ENCODE results near the gene AZU1. TPM values are rescaled to one million over a fixed set of nuclear protein-coding genes. Genes with fewer than 3 reads are reported as not detected.

AZU1 gene
- total RNA-seq, 1 experiment from 2014 or later = not detected

DNA sequence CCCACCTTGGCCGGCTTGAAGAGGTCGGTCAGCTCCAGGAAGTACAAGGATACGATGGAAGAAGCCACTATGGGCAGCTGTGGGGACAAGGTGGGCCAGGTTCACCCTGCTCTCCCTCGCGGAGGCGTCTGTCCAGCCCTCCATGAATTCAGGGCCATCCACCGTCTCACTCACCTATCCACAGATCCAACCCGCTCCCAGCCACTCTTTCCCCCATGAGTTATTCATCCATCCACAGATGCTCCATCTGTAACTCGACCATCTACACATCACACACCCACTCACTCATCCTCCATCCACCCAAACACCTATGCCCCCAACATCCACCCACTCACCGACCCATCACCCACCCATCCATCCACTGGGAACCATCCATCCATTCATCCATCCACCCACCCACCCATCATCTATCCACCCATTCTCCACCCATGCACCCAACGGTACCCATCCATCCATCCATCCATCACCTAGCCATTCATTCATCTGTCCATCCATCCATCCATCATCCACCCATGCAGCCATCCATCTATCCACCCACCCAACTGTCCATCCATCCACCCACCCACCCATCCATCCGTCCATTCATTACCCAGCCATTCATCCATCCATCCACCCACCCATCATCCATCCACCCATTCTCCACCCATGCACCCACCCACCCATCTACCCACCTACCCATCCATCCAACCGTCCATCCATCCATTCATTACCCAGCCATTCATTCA is 11.7 kb upstream of the AZU1 start:
- ChIA-PET RAD21 (ENCODE audit: low non-redundant PET in 1 of 2, low total read pairs in 2 of 2, uncharacterized antibody in 2 of 2, unreplicated experiment in 2 of 2) (no interaction called here), CTCF (no interaction called here), POLR2A (no interaction called here)
- DNase-seq (ENCODE audit: low read depth, low spot score) (no peak), ATAC-seq (no peak)
- Histone ChIP-seq H3K79me2 (ENCODE audit: insufficient read depth, low read length) (peaks cover 5% of the 10 kb centered on the region; the same call in 1 of the 2 replicates), H3K9me2 (ENCODE audit: insufficient read depth) (no peaks in the 10 kb centered on the region), H3K27ac (ENCODE audit: low read depth, low read length) (no peak overlapping the region), H2AFZ (ENCODE audit: low read depth, low read length, poor library complexity, severe bottlenecking) (no peak overlapping the region), H3K9me3 (ENCODE audit: control insufficient read depth in 1 of 2, insufficient read depth in 1 of 2, low read depth in 1 of 2, low read length in 2 of 2) (no peaks in the 10 kb centered on the region), H3K4me2 (ENCODE audit: low read length) (no peak overlapping the region), H3K4me3 (replicated peaks in 1 of 2; ENCODE audit: low read depth in 1 of 2, low read length in 2 of 2) (no peak overlapping the region), H3K9ac (ENCODE audit: low read length) (no peak overlapping the region), H3K36me3 (ENCODE audit: control insufficient read depth in 1 of 2, insufficient read depth in 2 of 2, low read length in 2 of 2) (peaks cover 0 to 7% of the 10 kb centered on the region in 2 experiments; a peak in 2 of 4 replicates), H4K20me1 (ENCODE audit: insufficient read depth) (no peaks in the 10 kb centered on the region; the same call in 1 of the 2 replicates), H3K27me3 (ENCODE audit: insufficient read depth, low read length) (no peaks in the 10 kb centered on the region), H3K4me1 (ENCODE audit: control insufficient read depth in 1 of 2, insufficient read depth in 2 of 2, low read length in 2 of 2) (no peaks in the 10 kb centered on the region)
- intact Hi-C loops (cut with micrococcal nuclease) = no loop called here
- no peak for TF ChIP-seq YY1 (IDR thresholded peaks at IDR 0.05; ENCODE audit: extremely low read depth, insufficient replicate concordance, low read depth, low read length)
- TF ChIP-seq POLR2AphosphoS5 (IDR thresholded peaks at IDR 0.05; ENCODE audit: low read depth, low read length) = no peak
- no peak for TF ChIP-seq ELF1 (IDR thresholded peaks at IDR 0.05; ENCODE audit: borderline replicate concordance, low read depth)
- TF ChIP-seq, protein P1, sequence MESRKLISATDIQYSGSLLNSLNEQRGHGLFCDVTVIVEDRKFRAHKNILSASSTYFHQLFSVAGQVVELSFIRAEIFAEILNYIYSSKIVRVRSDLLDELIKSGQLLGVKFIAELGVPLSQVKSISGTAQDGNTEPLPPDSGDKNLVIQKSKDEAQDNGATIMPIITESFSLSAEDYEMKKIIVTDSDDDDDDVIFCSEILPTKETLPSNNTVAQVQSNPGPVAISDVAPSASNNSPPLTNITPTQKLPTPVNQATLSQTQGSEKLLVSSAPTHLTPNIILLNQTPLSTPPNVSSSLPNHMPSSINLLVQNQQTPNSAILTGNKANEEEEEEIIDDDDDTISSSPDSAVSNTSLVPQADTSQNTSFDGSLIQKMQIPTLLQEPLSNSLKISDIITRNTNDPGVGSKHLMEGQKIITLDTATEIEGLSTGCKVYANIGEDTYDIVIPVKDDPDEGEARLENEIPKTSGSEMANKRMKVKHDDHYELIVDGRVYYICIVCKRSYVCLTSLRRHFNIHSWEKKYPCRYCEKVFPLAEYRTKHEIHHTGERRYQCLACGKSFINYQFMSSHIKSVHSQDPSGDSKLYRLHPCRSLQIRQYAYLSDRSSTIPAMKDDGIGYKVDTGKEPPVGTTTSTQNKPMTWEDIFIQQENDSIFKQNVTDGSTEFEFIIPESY (IDR thresholded peaks at IDR 0.05; ENCODE audit: extremely low read depth, insufficient replicate concordance, low read length) = no peak
- no peak for TF ChIP-seq TCF7L2 (IDR thresholded peaks at IDR 0.05; ENCODE audit: borderline replicate concordance, extremely low read depth, insufficient read depth, insufficient read length)
- TF ChIP-seq REST (IDR thresholded peaks at IDR 0.05; ENCODE audit: low read depth) = no peak
- no peak for TF ChIP-seq CEBPB (IDR thresholded peaks at IDR 0.05; ENCODE audit: low read depth)
- no peak for TF ChIP-seq RAD21 (IDR thresholded peaks at IDR 0.05; ENCODE audit: low read depth)
- no peak for TF ChIP-seq JUND (IDR thresholded peaks at IDR 0.05)
- no peak for TF ChIP-seq SRF (IDR thresholded peaks at IDR 0.05; ENCODE audit: low read depth)
- TF ChIP-seq FOSL1 (IDR thresholded peaks at IDR 0.05; ENCODE audit: low read depth) = no peak
- TF ChIP-seq SP1 (IDR thresholded peaks at IDR 0.05; ENCODE audit: low read depth) = no peak
- TF ChIP-seq, protein P2, sequence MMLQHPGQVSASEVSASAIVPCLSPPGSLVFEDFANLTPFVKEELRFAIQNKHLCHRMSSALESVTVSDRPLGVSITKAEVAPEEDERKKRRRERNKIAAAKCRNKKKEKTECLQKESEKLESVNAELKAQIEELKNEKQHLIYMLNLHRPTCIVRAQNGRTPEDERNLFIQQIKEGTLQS (IDR thresholded peaks at IDR 0.05) = no peak
- TF ChIP-seq MAX (IDR thresholded peaks at IDR 0.05) = no peak
- TF ChIP-seq EGR1 (IDR thresholded peaks at IDR 0.05; ENCODE audit: low read depth) = no peak
- no peak for TF ChIP-seq EZH2 (IDR thresholded peaks at IDR 0.05)
- TF ChIP-seq CBX3 (IDR thresholded peaks at IDR 0.05; ENCODE audit: low read depth) = no peak
- no peak for TF ChIP-seq CTCF (IDR thresholded peaks at IDR 0.05 in 2 of 3, conservative IDR thresholded peaks at IDR 0.05 in 1 of 3; ENCODE audit: borderline replicate concordance in 1 of 3, insufficient read depth in 1 of 3, low read depth in 2 of 3, low read length in 2 of 3)
- no TSS peak for BruUV-seq (replicated peaks)

Data from HCT116 (cell line).